ENCODE data around the gene DHRS3.

- no peak for TF ChIP-seq CTCF (optimal IDR thresholded peaks at IDR 0.05 in 1 of 3, IDR thresholded peaks at IDR 0.05 in 1 of 3, conservative IDR thresholded peaks at IDR 0.05 in 1 of 3; ENCODE audit: extremely low read depth in 1 of 3, insufficient read depth in 2 of 3, low read length in 3 of 3)
- TF ChIP-seq EZH2 (IDR thresholded peaks at IDR 0.05; ENCODE audit: low read length): no peak
Observed at GRCh38 chr1:12595757-12596006, 22.3 kb downstream of the DHRS3 start.

Data from keratinocyte (primary cell).